ENCODE results near the gene ARL5B. TPM values are rescaled to one million over a fixed set of nuclear protein-coding genes. Genes with fewer than 3 reads are reported as not detected.
"Not testable (repeated sequence)": the region's sequence is repeated elsewhere in the genome, so short reads cannot be mapped to it uniquely, and the experiment has no call there.

ARL5B gene
- total RNA-seq, 2 experiments from 2014 or later, result 12.4 to 13.3 TPM

GRCh38 chr10:18620856-18621255 is 38.4 kb upstream of the ARL5B start:
- CTCF ChIA-PET, result no interaction called here
- no peaks in the 10 kb centered on the region for H3K9me3 Mint-ChIP-seq
- no peak for DNase-seq

DNA sequence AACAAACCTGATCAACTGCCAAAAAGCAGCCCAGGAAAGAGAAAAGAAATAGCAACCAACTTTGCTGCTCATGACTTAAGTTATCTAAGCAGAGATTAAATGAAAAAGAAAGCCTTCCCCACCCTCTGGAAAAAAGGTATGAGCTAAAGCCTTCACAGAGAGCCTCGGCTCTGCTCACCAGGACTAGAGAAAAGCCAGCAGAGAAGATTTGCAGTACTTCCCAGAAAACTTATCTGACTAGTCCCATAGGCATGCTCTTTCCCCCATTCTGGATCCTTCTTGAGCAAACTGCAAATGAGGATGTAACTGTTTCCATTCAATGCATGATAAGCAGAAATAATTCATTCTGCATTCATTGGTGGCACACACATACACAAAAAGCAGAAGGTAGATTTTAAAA is 35.6 kb upstream of the ARL5B start:
- H3K27me3 ChIP-seq (ENCODE audit: control insufficient read depth in 1 of 2, insufficient read depth in 2 of 2, low read length in 2 of 2); POLR2A ChIA-PET; H3K4me3 ChIP-seq (ENCODE audit: low read length); H3K4me1 ChIP-seq (ENCODE audit: insufficient read depth, low read length); H3K4me3 Mint-ChIP-seq; H3K27ac ChIP-seq (ENCODE audit: low read depth in 1 of 2, low read length in 2 of 2); DNase-seq; H3K27ac Mint-ChIP-seq; H3K9me3 ChIP-seq (ENCODE audit: control insufficient read depth in 1 of 2, insufficient read depth in 1 of 2, low read length in 2 of 2); ATAC-seq (ENCODE audit: poor library complexity); CTCF ChIA-PET; H3K27me3 Mint-ChIP-seq; H3K9me3 Mint-ChIP-seq; H3K36me3 ChIP-seq (ENCODE audit: insufficient read depth, low read length): not testable (repeated sequence)
- Mint-ChIP-seq H3K4me1 (ENCODE audit: low read depth) (peaks cover 19% of the 10 kb centered on the region), H3K36me3 (ENCODE audit: low read depth) (peaks cover 47% of the 10 kb centered on the region)
- intact Hi-C loops (cut with DNase I, micrococcal nuclease), result loop anchor here in 1 of 2 experiments (5.0 kb wide), 1 partner anchor 39 kb away; no protein-coding TSS in a partner anchor

More at GRCh38 chr10:18620856-18621255, 38.4 kb upstream of the ARL5B start:
- intact Hi-C loops (cut with DNase I, micrococcal nuclease), result loop anchor here in 1 of 2 experiments (5.0 kb wide), 1 partner anchor 41 kb away; no protein-coding TSS in a partner anchor
- H3K4me1 ChIP-seq (ENCODE audit: insufficient read depth, low read length), result no peaks in the 10 kb centered on the region
- Mint-ChIP-seq H3K4me3 (no peak overlapping the region), H3K36me3 (ENCODE audit: low read depth) (peaks cover 50% of the 10 kb centered on the region), H3K4me1 (ENCODE audit: low read depth) (no peaks in the 10 kb centered on the region), H3K27me3 (no peaks in the 10 kb centered on the region), H3K27ac (no peak overlapping the region)
- no peak overlapping the region for H3K4me3 ChIP-seq (ENCODE audit: low read length)
- peaks cover 16% of the 10 kb centered on the region for H3K36me3 ChIP-seq (ENCODE audit: insufficient read depth, low read length)
- no peaks in the 10 kb centered on the region for H3K27me3 ChIP-seq (ENCODE audit: control insufficient read depth in 1 of 2, insufficient read depth in 2 of 2, low read length in 2 of 2)
- ATAC-seq (ENCODE audit: poor library complexity), result no peak
- no peak overlapping the region for H3K27ac ChIP-seq (ENCODE audit: low read depth in 1 of 2, low read length in 2 of 2)
- no peaks in the 10 kb centered on the region for H3K9me3 ChIP-seq (ENCODE audit: control insufficient read depth in 1 of 2, insufficient read depth in 1 of 2, low read length in 2 of 2)
- POLR2A ChIA-PET, result no interaction called here
- TF ChIP-seq, protein P1, sequence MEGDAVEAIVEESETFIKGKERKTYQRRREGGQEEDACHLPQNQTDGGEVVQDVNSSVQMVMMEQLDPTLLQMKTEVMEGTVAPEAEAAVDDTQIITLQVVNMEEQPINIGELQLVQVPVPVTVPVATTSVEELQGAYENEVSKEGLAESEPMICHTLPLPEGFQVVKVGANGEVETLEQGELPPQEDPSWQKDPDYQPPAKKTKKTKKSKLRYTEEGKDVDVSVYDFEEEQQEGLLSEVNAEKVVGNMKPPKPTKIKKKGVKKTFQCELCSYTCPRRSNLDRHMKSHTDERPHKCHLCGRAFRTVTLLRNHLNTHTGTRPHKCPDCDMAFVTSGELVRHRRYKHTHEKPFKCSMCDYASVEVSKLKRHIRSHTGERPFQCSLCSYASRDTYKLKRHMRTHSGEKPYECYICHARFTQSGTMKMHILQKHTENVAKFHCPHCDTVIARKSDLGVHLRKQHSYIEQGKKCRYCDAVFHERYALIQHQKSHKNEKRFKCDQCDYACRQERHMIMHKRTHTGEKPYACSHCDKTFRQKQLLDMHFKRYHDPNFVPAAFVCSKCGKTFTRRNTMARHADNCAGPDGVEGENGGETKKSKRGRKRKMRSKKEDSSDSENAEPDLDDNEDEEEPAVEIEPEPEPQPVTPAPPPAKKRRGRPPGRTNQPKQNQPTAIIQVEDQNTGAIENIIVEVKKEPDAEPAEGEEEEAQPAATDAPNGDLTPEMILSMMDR (IDR thresholded peaks at IDR 0.05), result no peak

DNA sequence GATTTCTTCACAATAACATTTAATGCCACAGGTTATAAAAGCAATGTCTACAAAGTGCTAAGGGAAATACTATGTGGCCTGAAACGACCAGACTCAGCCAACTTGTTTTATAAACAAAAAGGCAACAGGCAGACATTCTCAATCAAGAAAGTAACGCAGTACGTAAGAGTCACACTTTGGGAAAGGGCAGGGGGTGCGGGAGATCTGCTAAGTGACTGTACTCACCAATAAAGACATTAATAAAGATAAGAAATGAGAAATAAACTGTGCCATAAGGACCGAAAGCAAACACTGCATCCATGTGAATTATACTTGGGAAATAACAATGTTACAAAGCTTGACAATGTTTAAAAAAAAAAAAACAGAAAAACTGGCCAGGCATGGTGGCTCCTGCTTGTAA is 33.3 kb upstream of the ARL5B start:
- Histone ChIP-seq H3K4me3 (ENCODE audit: low read length) (no peak overlapping the region), H3K4me1 (ENCODE audit: insufficient read depth, low read length) (peaks cover 5% of the 10 kb centered on the region), H3K27ac (ENCODE audit: low read depth in 1 of 2, low read length in 2 of 2) (no peak overlapping the region), H3K36me3 (ENCODE audit: insufficient read depth, low read length) (peaks cover 9% of the 10 kb centered on the region), H3K9me3 (ENCODE audit: control insufficient read depth in 1 of 2, insufficient read depth in 1 of 2, low read length in 2 of 2) (no peaks in the 10 kb centered on the region), H3K27me3 (ENCODE audit: control insufficient read depth in 1 of 2, insufficient read depth in 2 of 2, low read length in 2 of 2) (no peaks in the 10 kb centered on the region)
- TF ChIP-seq, protein P1 (IDR thresholded peaks at IDR 0.05), result no peak
- Mint-ChIP-seq H3K27me3 (no peaks in the 10 kb centered on the region), H3K36me3 (ENCODE audit: low read depth) (peaks cover 30% of the 10 kb centered on the region), H3K4me3 (peak overlapping the region; percentile 53), H3K4me1 (ENCODE audit: low read depth) (peaks cover 21% of the 10 kb centered on the region), H3K9me3 (no peaks in the 10 kb centered on the region), H3K27ac (peak overlapping the region; percentile 4)
- DNase-seq (no peak), ATAC-seq (ENCODE audit: poor library complexity) (no peak)
- ChIA-PET CTCF (no interaction called here), POLR2A (interaction anchor here (2.3 kb wide), 1 partner anchor 33 kb away, joined by 13 read pairs; the partner anchor contains the start of gene ARL5B)
- intact Hi-C loops (cut with DNase I, micrococcal nuclease), result loop anchor here in 1 of 2 experiments (2.0 kb wide), 1 partner anchor 25 kb away; the partner anchor contains the start of gene NSUN6

GRCh38 chr10:18627452-18628018 is 31.7 kb upstream of the ARL5B start:
- H3K4me1 Mint-ChIP-seq (ENCODE audit: low read depth), result peaks cover 21% of the 10 kb centered on the region
- intact Hi-C loops (cut with DNase I, micrococcal nuclease), result loop anchor here in 1 of 2 experiments (1.0 to 2.0 kb wide), 2 partner anchors 23 to 32 kb away; partner anchors contain the start of genes ARL5B and NSUN6
- POLR2A ChIA-PET, result interaction anchor here (0.9 to 2.3 kb wide), 4 partner anchors 21 to 40 kb away, joined by 3 to 13 read pairs (median 5); partner anchors contain the start of genes ARL5B and NSUN6
- ATAC-seq (ENCODE audit: poor library complexity) (peak; percentile 34), DNase-seq (peak; percentile 51 to 83 (median 75))
- peak overlapping the region; percentile 41 to 48 for H3K27ac ChIP-seq (ENCODE audit: low read depth in 1 of 2, low read length in 2 of 2)
- H3K9me3 Mint-ChIP-seq; H3K9me3 ChIP-seq (ENCODE audit: control insufficient read depth in 1 of 2, insufficient read depth in 1 of 2, low read length in 2 of 2); H3K4me1 ChIP-seq (ENCODE audit: insufficient read depth, low read length); H3K27me3 Mint-ChIP-seq; CTCF ChIA-PET; H3K27me3 ChIP-seq (ENCODE audit: control insufficient read depth in 1 of 2, insufficient read depth in 2 of 2, low read length in 2 of 2); H3K36me3 ChIP-seq (ENCODE audit: insufficient read depth, low read length): not testable (repeated sequence)
- H3K4me3 Mint-ChIP-seq, result peak overlapping the region; percentile 94
- H3K4me3 ChIP-seq (ENCODE audit: low read length), result peak overlapping the region; percentile 65
- peaks cover 17% of the 10 kb centered on the region for H3K36me3 Mint-ChIP-seq (ENCODE audit: low read depth)
- peak overlapping the region; percentile 95 for H3K27ac Mint-ChIP-seq

- H3K27ac Mint-ChIP-seq; H3K4me1 ChIP-seq (ENCODE audit: insufficient read depth, low read length); CTCF ChIA-PET; DNase-seq; H3K27me3 Mint-ChIP-seq; H3K4me3 ChIP-seq (ENCODE audit: low read length); H3K27me3 ChIP-seq (ENCODE audit: control insufficient read depth in 1 of 2, insufficient read depth in 2 of 2, low read length in 2 of 2); H3K9me3 Mint-ChIP-seq; ATAC-seq (ENCODE audit: poor library complexity); POLR2A ChIA-PET; intact Hi-C loops (cut with DNase I, micrococcal nuclease); H3K9me3 ChIP-seq (ENCODE audit: control insufficient read depth in 1 of 2, insufficient read depth in 1 of 2, low read length in 2 of 2); H3K4me3 Mint-ChIP-seq; H3K36me3 ChIP-seq (ENCODE audit: insufficient read depth, low read length); H3K27ac ChIP-seq (ENCODE audit: low read depth in 1 of 2, low read length in 2 of 2): not testable (repeated sequence)
- H3K4me1 Mint-ChIP-seq (ENCODE audit: low read depth), result peaks cover 10% of the 10 kb centered on the region
- H3K36me3 Mint-ChIP-seq (ENCODE audit: low read depth), result peaks cover 24% of the 10 kb centered on the region
Observed at GRCh38 chr10:18632500-18632899, 26.7 kb upstream of the ARL5B start.
